T-cell (primary cell): Measurements from ENCODE around the gene CD2BP2. TPM values are rescaled to one million over a fixed set of nuclear protein-coding genes. Genes with fewer than 3 reads are reported as not detected.

Experiments
- ATAC-seq, 4 experiments: fragments of 200-7000 bp in 3 of 4; fragments of 150-1000 bp in 1 of 4; cut with Tn5 transposase; replicated peaks in 1 of 4; 1 replicate in 3 of 4; 2 replicates in 1 of 4; pipeline ENCODE4 v1.10.0; 2021; ENCODE audit warnings: moderate library complexity in 3 of 4, mild to moderate bottlenecking in 2 of 4, moderate number of reproducible peaks in 1 of 4
- CTCF ChIA-PET, 2 donors: fragments of 300-600 bp; sonication (Branson Sonifier 250); formaldehyde crosslinking; loops; one replicate each; lab custom pipeline; 2022; ENCODE audit warnings: antibody characterized with exemption in 2 of 2; lab: Charles Lee
- POLR2A ChIA-PET, 2 donors: fragments of 300-600 bp; sonication (Branson Sonifier 250); formaldehyde crosslinking; loops; one replicate each; lab custom pipeline; 2022; ENCODE audit warnings: antibody characterized with exemption in 2 of 2; lab: Charles Lee
- DNase-seq, 35 experiments: peaks; one replicate each; pipeline versions ENCODE4 v3.0.0 to v3.0.0-alpha.2; 2013 to 2023
- H3K27ac ChIP-seq: one replicate; pipeline ENCODE4 v1.5.1; 2013; ENCODE audit warnings: low read length
- H3K27me3 ChIP-seq, 2 experiments: replicated peaks in 1 of 2; 1 replicate in 1 of 2; 2 replicates in 1 of 2; pipeline versions ENCODE4 v1.6.1 to v1.7.0; 2013; ENCODE audit warnings: low read length in 1 of 2, mixed read lengths in 1 of 2; ENCODE audit not compliant: control insufficient read depth in 2 of 2, insufficient read depth in 2 of 2; ENCODE audit errors: extremely low read depth in 1 of 2
- H3K36me3 ChIP-seq, 2 donors: 1 replicate in 1 of 2; 2 replicates in 1 of 2; pipeline versions ENCODE4 v1.6.1 to v1.7.0; 2013; ENCODE audit warnings: low read length in 1 of 2; ENCODE audit not compliant: control insufficient read depth in 2 of 2, insufficient read depth in 1 of 2; ENCODE audit errors: extremely low read depth in 1 of 2
- H3K4me1 ChIP-seq, 2 experiments: 1 replicate in 1 of 2; 2 replicates in 1 of 2; pipeline versions ENCODE4 v1.6.1 to v1.7.0; 2013; ENCODE audit warnings: low read length in 2 of 2, mixed read lengths in 1 of 2; ENCODE audit not compliant: insufficient read depth in 2 of 2, control insufficient read depth in 1 of 2; ENCODE audit errors: extremely low read depth in 1 of 2
- H3K4me3 ChIP-seq, 2 donors: 1 replicate in 1 of 2; 2 replicates in 1 of 2; pipeline versions ENCODE4 v1.5.1 to v1.7.0; 2013; ENCODE audit warnings: mild to moderate bottlenecking in 2 of 2, low read length in 1 of 2, moderate library complexity in 1 of 2; ENCODE audit not compliant: control insufficient read depth in 1 of 2; ENCODE audit errors: extremely low read depth in 1 of 2
- H3K9me3 ChIP-seq: 2 replicates; pipeline ENCODE4 v1.7.0; 2013
- H3K27ac Mint-ChIP-seq, 2 donors: one replicate each; pipeline ENCODE4 v1.8.0; 2020 to 2021; ENCODE audit warnings: mild to moderate bottlenecking in 2 of 2, mixed read lengths in 2 of 2
- H3K27me3 Mint-ChIP-seq, 2 donors: one replicate each; pipeline ENCODE4 v1.8.0; 2021 to 2022; ENCODE audit warnings: mixed read lengths in 2 of 2
- H3K36me3 Mint-ChIP-seq: one replicate; pipeline ENCODE4 v1.8.0; 2021; ENCODE audit warnings: mixed read lengths
- H3K4me1 Mint-ChIP-seq, 3 donors: one replicate each; pipeline ENCODE4 v1.8.0; 2020 to 2022; ENCODE audit warnings: mixed read lengths in 3 of 3, mild to moderate bottlenecking in 1 of 3
- H3K4me3 Mint-ChIP-seq, 3 donors: one replicate each; pipeline ENCODE4 v1.8.0; 2020 to 2022; ENCODE audit warnings: mild to moderate bottlenecking in 3 of 3, mixed read lengths in 3 of 3, moderate library complexity in 3 of 3
- H3K9me3 Mint-ChIP-seq, 3 donors: one replicate each; pipeline ENCODE4 v1.8.0; 2020 to 2022; ENCODE audit warnings: mixed read lengths in 3 of 3
- WGBS: methylation state at CpG from one replicate; pipeline ENCODE4 v1.1.5; 2013; ENCODE audit warnings: missing lambda C conversion rate; ENCODE audit not compliant: insufficient coverage; 5-methylcytosine and 5-hydroxymethylcytosine counted together
- total RNA-seq, 35 experiments: library from RNA in 6 of 35; stranded (reverse) in 6 of 35; fragments of 120-200 nt in 1 of 35; gene quantifications; one replicate each; pipeline versions ENCODE4 v1.2.1 to v1.2.4 and lab custom pipeline; 2013 to 2026

Gene CD2BP2
- total RNA-seq, 5 donors from 2014 or later (not counting 1 experiment from before 2014, with no cell fraction given), result 38.9 to 80.3 (median 73.3) TPM

DNA sequence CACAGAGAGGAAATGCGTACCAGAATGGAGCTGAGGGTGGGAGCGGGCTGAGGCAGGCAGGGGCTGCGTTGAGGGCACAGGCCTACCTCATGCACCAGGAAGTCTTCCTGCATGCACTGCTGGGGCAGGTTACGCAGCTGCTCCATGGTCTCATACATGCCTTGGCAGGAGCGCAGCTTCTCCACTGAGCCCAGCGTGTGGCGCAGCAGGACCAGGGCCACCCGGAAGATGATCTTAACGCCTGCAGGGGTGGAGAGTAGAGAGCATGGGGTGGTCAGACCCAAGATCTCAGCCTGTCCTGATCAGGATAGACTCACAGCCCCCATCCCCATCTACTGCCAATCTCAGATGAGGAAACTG lies 3.4 kb upstream of the CD2BP2 start:
- peaks cover 25 to 32% (median 27%) of the 10 kb centered on the region in 3 donors for H3K4me1 Mint-ChIP-seq
- Histone ChIP-seq H3K4me1 (peaks cover 2 to 29% of the 10 kb centered on the region in 2 experiments), H3K27me3 (no peaks in the 10 kb centered on the region), H3K27ac (no peak overlapping the region), H3K4me3 (no peak overlapping the region), H3K9me3 (no peaks in the 10 kb centered on the region), H3K36me3 (peaks cover 22 to 46% of the 10 kb centered on the region in 2 donors)
- no peaks in the 10 kb centered on the region for H3K9me3 Mint-ChIP-seq
- no peak overlapping the region for H3K27ac Mint-ChIP-seq
- H3K4me3 Mint-ChIP-seq, result no peak overlapping the region
- no peak for DNase-seq
- ATAC-seq, result no peak
- ChIA-PET CTCF (interaction anchor here in 1 of 2 donors (0.5 kb wide), 1 partner anchor 19 kb away, joined by 6 read pairs; no protein-coding TSS in a partner anchor), POLR2A (no interaction called here)
- H3K36me3 Mint-ChIP-seq, result peaks cover 19% of the 10 kb centered on the region
- WGBS, result 100% methylated on average over 4 of the region's 9 CpGs
- no peaks in the 10 kb centered on the region for H3K27me3 Mint-ChIP-seq

DNA sequence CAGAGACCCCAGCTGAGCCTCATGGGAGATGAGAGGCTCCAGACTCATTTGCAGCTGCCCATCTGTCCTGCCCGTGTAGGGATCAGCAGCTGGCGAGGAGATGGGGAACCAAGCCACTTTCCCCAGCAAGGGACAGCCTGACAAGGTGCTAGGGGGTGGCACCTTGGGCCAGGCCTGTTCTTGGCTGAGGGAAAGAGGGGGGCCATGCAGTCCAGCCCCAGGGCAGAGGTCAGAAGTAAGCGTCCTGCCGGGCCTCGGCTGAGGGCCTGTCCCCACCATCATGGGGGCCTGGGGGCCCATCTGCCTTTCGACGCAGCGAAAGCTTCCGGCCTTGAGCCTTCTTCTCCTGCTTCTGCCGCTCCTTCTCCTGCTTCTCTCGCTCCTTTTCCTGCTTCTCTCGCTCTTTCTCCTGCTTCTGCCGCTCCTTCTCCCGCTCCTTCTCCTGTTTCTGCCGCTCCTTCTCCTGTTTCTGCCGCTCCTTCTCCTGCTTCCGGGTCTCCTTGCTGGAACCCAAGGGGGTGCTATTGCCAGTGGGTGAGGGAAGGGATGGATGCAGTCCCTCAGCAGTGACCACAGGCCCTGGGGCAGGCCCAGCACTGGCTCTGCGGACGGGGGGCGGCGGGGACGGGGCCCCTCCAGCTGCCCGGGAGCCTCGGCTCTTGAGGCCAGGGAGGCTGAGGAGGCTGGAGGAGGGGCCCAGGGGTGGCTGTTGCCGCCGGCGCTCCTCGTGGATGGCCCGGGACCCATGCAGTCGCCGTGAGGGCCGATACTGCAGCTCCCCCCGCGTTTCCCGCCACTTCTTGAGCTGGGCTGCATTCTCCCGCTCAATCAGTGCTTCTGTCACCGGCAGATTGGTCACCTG lies 2.8 kb upstream of the CD2BP2 start:
- CTCF ChIA-PET, result interaction anchor here in 1 of 2 donors (0.5 kb wide), 1 partner anchor 20 kb away, joined by 6 read pairs; no protein-coding TSS in a partner anchor

DNA sequence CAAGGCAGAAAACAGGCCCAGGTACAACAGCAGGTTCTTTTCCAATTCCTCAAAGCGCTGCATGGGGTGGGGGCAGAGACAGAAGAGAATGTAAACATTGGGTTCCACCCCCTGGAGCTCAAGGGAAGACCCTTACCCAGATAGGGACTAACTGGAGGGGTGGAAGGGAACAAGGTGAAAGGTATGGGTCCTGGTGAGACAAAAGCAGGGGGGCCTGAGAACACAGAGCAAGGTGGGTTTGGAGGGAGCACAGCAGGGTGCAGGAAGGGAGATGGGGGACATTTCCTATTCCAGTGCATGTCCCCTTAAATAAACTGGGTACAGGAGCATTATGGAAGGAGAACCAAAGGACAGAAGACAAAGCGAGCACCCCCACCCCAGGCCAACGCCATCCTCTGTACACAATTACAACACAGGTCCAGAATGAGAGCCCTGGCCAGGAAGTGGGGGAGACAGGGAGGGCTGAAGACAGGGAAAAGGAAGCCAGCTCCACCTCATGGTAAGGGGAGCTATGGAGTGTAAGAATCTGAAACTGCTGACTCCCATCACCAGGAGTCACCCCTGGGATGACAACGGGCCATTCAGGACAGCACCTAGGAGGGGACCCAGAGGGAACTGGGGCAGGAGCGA lies 2.1 kb upstream of the CD2BP2 start:
- peaks cover 22 to 53% of the 10 kb centered on the region in 2 donors for H3K36me3 ChIP-seq
- 100% methylated on average over 2 of the region's 5 CpGs for WGBS

More for the DNA sequence above, 2.8 kb upstream of the CD2BP2 start:
- DNase-seq (no peak), ATAC-seq (no peak)
- peaks cover 12% of the 10 kb centered on the region for H3K36me3 Mint-ChIP-seq
- POLR2A ChIA-PET, result no interaction called here
- H3K27me3 Mint-ChIP-seq, result no peaks in the 10 kb centered on the region
- no peak overlapping the region for H3K4me3 Mint-ChIP-seq
- Histone ChIP-seq H3K27me3 (no peaks in the 10 kb centered on the region), H3K4me3 (no peak overlapping the region), H3K9me3 (no peaks in the 10 kb centered on the region), H3K27ac (no peak overlapping the region), H3K36me3 (peaks cover 22 to 46% of the 10 kb centered on the region in 2 donors), H3K4me1 (peaks cover 2 to 35% of the 10 kb centered on the region in 2 experiments)
- H3K4me1 Mint-ChIP-seq, result peaks cover 28 to 30% (median 30%) of the 10 kb centered on the region in 3 donors
- H3K27ac Mint-ChIP-seq, result no peak overlapping the region
- no peaks in the 10 kb centered on the region for H3K9me3 Mint-ChIP-seq
- WGBS, result 95% methylated on average over 29 of the region's 37 CpGs

DNA sequence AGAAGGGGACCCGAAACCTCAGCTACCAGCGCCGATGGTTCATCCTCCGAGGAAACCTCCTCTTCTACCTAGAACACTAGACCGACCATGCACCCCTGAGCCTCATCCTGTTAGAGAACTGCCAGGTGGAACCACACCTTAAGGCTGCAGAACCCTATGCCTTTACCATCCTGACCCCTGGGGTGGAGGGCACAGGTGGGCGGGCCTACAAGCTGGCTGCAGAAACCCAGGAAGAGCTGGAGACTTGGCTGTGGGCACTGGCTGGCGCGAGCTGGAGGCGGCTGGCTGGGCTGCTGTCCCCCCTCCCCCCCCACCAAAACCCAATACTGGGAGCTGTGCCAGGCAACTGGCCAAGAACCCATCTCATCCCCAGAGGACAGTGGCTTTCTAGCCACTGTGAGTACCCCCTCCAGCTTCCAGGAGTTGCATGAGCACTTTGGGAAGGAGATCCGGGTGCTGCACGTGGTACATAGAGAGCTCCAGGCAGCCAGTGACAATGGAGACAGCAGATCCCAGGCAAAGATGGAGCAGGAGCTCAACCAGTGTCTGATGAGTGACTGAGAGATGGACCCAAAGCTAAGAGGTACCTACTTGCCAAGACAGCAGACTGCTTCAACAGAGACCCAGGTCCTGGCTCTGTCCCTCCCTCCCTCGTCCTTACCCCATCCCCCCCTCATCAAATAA lies 1.4 kb upstream of the CD2BP2 start:
- Histone ChIP-seq H3K9me3 (no peaks in the 10 kb centered on the region), H3K36me3 (peaks cover 24 to 59% of the 10 kb centered on the region in 2 donors), H3K4me1 (peaks cover 2 to 42% of the 10 kb centered on the region in 2 experiments), H3K27me3 (no peaks in the 10 kb centered on the region), H3K4me3 (no peak overlapping the region), H3K27ac (peak overlapping the region; percentile 83)
- 76% methylated on average over 6 of the region's 12 CpGs for WGBS
- peaks cover 30 to 34% (median 30%) of the 10 kb centered on the region in 3 donors for H3K4me1 Mint-ChIP-seq
- CTCF ChIA-PET, result interaction anchor here (0.5 to 2.7 kb wide), 3 partner anchors 14 to 533 kb away, joined by 4 to 9 read pairs (median 4); partner anchors contain the start of gene TBC1D10B (in 1 of the 2)
- no peaks in the 10 kb centered on the region for H3K9me3 Mint-ChIP-seq
- POLR2A ChIA-PET, result no interaction called here
- H3K27me3 Mint-ChIP-seq, result no peaks in the 10 kb centered on the region
- ATAC-seq, result no peak
- H3K27ac Mint-ChIP-seq, result peak overlapping the region; percentile 96 to 97
- peak overlapping the region; percentile 92 to 94 (median 93) for H3K4me3 Mint-ChIP-seq
- peaks cover 9% of the 10 kb centered on the region for H3K36me3 Mint-ChIP-seq
- DNase-seq, result no peak

More for the DNA sequence above, 2.1 kb upstream of the CD2BP2 start:
- Histone ChIP-seq H3K4me3 (no peak overlapping the region), H3K4me1 (peaks cover 2 to 39% of the 10 kb centered on the region in 2 experiments), H3K27me3 (no peaks in the 10 kb centered on the region), H3K9me3 (no peaks in the 10 kb centered on the region), H3K27ac (peak overlapping the region; percentile 18)
- Mint-ChIP-seq H3K9me3 (no peaks in the 10 kb centered on the region), H3K36me3 (peaks cover 9% of the 10 kb centered on the region), H3K4me1 (peaks cover 30 to 33% (median 30%) of the 10 kb centered on the region in 3 donors), H3K27me3 (no peaks in the 10 kb centered on the region), H3K27ac (peak overlapping the region; percentile 58 to 76), H3K4me3 (no peak overlapping the region)
- DNase-seq (no peak), ATAC-seq (no peak)
- POLR2A ChIA-PET, result no interaction called here
- CTCF ChIA-PET, result interaction anchor here in 1 of 2 donors (2.7 kb wide), 1 partner anchor 14 kb away, joined by 9 read pairs; the partner anchor contains the start of gene TBC1D10B

DNA sequence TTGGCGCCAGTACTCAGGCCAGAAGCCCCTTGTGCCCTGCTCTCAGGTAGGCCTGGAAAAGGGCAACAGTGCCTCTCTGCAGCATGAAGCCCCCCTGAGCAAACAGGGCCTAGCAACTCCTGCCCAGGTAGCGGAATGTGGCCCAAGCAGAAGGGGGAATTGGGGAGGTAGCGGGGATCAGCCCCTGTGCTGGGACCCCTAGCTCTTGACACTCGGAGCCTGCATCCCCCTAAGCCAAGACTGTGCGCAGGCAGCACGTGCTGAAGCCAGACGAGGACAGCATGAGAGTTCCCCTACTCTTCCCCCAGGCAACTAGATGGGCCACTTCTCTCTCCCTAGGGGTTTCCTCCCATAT lies 823 bp upstream of the CD2BP2 start:
- H3K4me3 ChIP-seq, result peak overlapping the region; percentile 81

More for the DNA sequence above, 823 bp upstream of the CD2BP2 start:
- Mint-ChIP-seq H3K27me3 (no peaks in the 10 kb centered on the region), H3K27ac (peak overlapping the region; percentile 96 to 97), H3K9me3 (no peaks in the 10 kb centered on the region), H3K4me3 (peak overlapping the region; percentile 92 to 94 (median 93)), H3K4me1 (peaks cover 30 to 37% (median 30%) of the 10 kb centered on the region in 3 donors), H3K36me3 (peaks cover 9% of the 10 kb centered on the region)
- ATAC-seq, result no peak
- Histone ChIP-seq H3K27ac (peak overlapping the region; percentile 83), H3K9me3 (no peaks in the 10 kb centered on the region), H3K4me1 (peaks cover 2 to 48% of the 10 kb centered on the region in 2 experiments), H3K36me3 (peaks cover 26 to 62% of the 10 kb centered on the region in 2 donors), H3K27me3 (no peaks in the 10 kb centered on the region)
- 75% methylated on average over 6 of the region's 7 CpGs for WGBS
- DNase-seq, result no peak
- ChIA-PET CTCF (interaction anchor here in 1 of 2 donors (2.7 kb wide), 1 partner anchor 15 kb away, joined by 9 read pairs; the partner anchor contains the start of gene TBC1D10B), POLR2A (interaction anchor here in 1 of 2 donors (0.5 kb wide), 1 partner anchor 1533 kb away, joined by 7 read pairs; the partner anchor contains the start of gene ATXN2L)
